Stimulated activated CD4-positive, alpha-beta T cell treated with anti-CD3 and anti-CD28 coated beads, Interleukin-15, amount 100 ng/mL, for 48 hours (primary cell): ENCODE measurements around the gene SPTLC3.
A peak's percentile ranks its signal among the peaks of the same experiment; 100 is the strongest.

Source experiments
- DNase-seq, 2 donors: peaks; one replicate each; pipeline ENCODE4 v3.0.0-alpha.2; 2020; ENCODE audit warnings: low read depth in 2 of 2

The SPTLC3 gene

DNA sequence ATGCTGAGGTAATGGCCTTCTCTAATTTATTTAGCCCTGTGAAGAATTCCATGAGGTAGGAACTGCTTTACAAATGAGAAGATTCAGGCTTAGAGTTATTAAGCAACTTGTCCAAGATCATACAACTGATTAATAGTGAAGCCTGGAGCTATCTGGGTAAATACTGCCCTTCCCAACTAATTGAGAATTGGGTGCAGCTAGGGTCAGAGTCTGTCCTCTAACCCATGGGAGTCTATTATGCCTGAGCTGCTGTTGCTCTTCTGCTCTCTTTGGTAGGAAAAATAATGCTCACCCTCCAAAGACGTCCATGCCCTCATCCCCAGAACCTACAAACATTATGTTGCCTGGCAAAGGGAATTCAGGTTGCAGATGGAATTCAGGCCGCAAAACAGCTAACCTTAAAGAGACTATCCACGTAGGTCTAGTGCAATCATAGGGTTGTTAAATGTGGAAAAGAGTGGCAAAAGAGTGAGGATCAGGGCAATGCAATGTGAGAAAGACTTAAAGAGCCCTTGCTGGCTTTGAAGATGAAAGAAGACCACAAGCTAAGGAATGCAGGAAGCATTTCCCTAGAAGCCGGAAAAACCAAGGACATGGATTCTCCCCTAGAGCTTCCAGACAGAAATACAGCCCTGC, 90.1 kb downstream of the SPTLC3 start:
- no peak for DNase-seq

DNA sequence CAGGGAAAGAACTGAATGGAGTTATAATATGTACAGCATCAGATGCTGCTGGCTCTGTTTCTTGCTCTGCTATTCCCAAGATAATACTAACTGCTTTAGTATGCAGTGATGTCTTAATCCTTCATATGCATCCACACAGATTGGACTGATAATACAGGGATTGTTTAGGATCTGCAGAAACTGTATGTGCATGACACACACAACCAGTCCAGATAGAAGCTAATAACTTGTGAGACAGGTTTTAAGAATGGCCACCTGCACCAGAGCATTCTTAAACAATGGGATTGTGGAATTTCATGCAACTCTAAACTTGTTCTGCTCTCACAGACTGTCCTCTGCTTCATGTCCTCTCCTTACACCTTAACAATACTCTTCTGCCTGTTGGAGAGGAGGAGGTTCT, 90.9 kb downstream of the SPTLC3 start:
- no peak for DNase-seq

DNA sequence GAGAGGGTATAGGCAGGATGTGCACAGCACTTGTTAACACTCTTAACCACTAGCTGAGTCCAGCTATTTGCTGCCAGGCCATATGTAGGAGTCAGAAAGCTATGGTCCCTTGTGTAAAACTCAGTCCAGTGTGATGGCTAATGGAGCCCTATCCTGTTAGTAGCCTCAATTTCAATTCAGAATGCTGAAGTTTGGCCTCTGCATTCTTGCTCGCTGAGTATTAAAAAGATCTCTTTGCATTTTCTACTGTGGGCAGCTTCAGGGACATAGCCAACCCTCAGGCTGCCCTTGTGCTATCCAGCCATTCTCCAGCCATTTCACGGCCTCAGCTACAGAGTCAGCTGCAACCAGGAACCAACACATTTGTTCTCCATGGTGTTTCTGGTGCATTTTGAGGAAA, 92.5 kb downstream of the SPTLC3 start:
- no peak for DNase-seq

DNA sequence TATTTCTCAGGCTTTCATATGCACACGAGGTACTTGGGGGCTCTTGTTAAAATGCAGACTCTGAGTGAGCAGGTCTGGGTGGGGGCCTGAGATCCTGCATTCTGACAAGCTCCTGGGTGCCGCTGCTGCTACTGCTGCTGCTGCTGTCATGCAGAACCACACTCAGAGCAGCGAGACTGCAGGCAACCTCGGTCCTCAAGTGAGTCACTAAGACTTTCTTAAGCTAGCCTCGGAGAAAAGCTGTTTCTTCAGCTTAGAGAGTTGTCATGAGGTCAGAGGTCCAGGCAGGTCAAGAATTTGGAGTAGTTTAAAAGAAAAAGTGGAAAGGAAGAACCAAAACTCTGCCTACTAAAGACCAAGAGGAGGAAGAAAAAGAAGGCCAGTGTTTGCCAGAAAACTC, 92.9 kb downstream of the SPTLC3 start:
- DNase-seq = no peak

DNA sequence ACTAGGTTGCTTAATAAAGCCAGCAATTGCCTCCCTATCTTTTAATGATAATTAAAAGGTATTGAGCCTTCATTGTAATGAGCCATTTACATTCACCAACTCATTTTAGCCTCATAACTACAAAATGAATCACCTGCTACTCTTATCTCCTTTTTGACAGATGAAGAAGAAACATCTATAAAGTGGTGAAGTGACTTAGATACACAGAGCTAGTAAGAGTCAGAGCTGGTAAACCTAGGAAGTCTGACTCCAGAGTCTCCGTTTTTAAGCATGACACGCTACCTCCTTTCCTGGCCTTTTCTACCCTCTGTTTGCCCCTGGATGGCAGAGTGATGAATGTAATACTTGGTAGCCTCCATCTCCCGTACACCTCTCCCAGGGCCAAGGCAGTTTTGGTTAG, 93.5 kb downstream of the SPTLC3 start:
- no peak for DNase-seq

DNA sequence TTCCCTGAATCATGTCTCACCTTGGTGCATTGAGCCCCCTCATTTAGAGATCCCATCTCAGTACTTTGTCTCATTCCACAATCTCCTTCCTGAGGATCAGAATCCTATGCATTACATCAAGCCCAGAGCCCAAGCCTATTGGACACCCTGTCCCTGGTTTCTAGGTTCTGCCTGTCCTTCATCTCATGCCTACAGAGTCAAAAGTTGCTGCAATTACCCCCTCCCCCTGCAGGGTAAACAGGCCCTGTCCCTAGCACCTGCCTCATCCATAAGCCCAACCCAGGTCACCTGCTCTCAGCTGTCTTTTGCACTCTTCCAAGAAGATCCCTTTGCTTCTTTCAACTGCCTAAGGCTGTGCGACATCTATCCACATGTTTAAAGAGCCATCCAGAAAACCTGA, 93.9 kb downstream of the SPTLC3 start:
- no peak for DNase-seq

DNA sequence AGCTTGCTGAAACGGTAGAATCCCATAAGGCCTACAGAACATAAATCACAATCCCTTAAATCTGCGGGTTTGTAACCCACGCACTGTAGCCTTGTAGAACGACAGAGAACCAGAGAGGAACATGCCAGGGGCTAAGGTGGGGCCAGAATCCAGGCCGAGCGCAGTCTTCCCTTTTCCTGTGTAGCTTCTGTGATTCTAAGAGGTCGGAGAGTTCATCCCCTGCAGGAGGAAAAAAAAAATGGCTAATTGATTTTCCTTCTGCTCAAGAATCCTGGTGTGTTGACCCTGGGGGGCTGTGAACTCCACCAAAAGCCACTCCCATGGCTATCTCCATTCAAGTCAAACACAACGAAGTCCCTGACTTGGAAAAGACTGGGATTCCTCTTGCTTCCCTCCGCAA, 96.3 kb downstream of the SPTLC3 start:
- no peak for DNase-seq

DNA sequence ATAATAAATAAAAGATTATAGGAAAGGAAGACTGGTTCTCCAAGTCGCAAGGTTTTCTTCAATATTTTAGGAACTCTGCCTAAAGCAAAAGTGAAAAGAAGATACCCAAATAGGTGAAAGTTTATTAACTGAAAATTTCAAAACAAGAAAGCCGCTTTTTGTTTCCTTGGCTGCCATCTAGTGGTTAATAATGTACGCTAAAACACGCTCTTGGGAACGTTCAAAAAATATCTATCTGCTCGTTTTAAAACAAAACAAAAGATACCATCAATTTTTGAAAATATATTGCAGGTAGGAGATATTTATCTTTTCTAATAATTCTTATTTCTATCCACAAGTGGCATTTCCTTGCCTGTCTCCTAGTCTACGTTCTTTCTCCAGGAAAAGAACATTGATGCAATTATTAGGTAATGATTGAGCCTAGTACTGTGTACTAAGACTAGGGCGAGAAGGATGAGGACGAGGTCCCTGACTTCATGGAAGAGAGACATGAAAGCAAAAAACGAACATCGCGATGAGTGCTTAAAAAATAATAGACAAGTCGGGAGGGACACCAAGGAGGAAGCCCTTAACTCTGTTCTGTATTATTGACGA, 97.2 kb downstream of the SPTLC3 start:
- DNase-seq = no peak

DNA sequence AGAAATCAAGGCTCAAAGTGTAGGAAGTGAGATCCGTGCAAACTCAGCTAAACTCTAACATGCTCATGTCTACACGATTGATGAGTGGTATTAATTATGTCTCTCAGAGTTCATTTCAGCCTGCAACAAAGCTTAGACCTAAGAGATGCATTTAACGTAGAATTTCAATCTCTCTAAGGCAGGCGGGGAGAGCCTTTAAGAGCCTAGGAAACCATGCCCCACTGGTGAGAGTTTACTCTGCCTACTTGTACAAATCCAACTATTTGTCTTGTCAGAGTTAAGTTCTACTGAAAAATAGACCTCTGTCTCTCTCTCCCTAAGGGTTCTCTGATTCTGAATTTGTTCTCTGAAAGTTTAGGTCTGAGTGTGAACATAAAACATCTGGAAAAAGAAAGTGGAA, 100.9 kb downstream of the SPTLC3 start:
- DNase-seq = no peak

DNA sequence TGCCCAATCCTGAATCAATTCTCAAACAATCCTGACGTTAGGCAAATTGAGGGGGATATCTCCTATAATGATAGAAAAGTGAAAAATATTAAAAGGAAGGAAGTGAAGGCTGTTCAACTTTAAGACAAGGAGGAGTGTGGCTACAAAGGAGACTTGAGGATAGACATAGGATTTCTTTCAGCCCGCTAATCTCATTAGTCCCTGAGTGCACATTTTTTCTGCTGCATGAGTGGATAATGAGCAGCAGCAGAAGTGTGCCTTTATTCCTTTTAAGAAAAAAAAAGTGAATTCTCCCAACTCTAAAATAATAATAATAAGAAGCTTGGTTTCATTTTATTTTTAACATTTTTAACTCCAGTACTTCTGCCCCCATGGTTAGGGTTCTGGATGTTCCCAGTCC, 102.0 kb downstream of the SPTLC3 start:
- DNase-seq = no peak

DNA sequence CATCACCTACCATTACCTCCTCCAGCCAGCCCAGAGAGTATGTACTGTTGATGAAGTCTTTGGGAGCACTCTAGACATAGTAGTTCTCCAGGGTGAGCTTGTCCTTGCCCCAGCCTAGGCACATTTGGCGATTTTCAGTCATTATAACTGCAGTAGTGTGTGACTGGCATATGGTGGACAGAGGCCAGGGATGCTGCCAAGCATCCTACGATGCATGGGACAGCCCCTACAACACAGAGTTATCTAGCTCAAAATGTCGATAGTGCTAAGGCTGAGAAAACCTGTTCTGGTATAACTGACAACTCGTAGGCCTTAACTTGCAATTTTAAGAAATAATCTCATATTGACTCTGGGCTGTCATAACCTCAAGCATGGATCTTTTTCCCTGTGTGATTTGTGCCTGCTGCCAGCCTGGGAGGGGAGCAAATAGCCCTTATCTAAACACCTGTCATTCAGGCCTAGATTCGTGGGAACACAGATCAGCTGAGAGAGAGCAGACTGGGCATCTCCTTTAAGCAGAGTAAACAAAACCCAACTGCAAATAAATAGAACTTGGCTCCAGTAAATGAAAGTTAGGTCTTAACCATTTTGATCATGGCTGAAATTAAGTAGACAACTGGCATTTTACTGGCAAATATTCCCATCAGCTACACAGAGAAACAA, 102.6 kb downstream of the SPTLC3 start:
- no peak for DNase-seq

DNA sequence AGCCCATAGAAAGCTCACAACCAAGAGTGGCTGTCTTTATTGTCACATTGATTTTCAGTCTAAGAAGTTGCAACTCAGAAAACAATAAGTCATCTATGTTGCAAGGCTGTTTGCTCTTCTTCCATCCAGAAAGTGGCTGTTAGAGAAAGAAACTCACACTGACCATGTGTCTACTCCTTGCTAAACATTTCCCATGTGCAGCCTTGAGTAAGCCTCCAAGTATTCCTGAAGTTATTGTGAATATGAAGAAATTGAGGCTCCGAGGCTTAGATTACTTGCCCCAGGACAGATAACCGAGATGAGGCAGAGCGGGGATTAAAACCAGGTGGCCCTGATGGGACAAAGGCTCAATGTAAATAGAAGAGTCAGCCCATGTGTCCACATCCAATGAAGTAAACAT, 105.0 kb downstream of the SPTLC3 start:
- no peak for DNase-seq

DNA sequence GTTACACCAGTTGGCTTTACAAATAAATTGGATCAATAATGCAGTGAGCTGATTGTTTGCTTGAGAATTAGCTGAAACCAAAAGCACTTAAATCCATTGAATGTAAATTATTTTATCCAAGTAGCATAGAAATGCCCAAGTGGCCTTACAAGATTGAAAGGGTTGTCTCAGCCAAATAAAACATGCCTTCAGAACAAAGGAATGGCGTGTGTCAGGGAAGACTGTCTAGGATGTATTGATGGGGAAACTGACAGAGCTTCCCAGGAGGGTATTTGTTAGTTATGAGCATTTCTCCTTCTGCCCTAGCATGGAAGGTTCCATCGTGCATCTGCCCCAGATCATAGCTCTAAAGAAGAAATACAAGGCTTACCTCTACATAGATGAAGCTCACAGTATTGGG, 108.4 kb downstream of the SPTLC3 start:
- DNase-seq = no peak

DNA sequence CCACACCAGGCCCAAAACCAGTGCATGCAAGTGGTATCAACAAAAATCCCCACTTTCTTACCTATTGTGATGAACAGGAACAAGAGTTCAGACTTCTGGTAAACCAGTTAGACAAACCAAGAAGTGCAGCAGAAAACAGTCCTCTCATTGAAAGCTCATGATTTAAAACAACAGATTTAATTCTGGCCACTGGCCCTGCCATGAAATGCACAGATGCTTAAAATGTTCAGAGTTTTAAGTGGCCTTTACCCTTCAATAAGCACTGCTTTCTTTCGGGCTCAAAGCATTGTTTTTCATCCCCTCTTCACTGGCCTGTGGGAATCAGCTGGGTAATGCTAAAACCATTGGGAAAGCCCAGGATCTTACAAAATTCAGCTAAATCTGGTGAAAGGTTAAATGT, 109.9 kb downstream of the SPTLC3 start:
- no peak for DNase-seq

DNA sequence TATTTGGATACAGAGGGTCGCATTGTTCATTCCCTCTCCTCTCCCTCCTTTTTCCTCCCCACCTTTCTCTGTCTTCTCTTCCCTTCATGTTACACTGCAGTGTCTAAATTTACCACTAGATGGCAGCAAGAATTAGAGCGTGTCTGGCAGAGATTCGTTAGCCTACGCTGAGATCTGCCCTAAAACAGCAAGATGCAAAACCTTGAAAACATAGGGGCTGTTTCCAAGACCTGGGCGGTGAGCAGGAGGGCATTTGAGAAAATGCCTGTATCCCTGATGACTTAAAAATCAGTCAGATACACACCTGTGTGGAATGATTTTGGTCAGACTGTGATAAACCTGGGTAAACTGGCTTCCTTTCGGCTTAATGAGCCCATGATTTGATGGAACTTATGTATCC, 110.8 kb downstream of the SPTLC3 start:
- DNase-seq = peak in 1 of 2 donors; percentile 8

DNA sequence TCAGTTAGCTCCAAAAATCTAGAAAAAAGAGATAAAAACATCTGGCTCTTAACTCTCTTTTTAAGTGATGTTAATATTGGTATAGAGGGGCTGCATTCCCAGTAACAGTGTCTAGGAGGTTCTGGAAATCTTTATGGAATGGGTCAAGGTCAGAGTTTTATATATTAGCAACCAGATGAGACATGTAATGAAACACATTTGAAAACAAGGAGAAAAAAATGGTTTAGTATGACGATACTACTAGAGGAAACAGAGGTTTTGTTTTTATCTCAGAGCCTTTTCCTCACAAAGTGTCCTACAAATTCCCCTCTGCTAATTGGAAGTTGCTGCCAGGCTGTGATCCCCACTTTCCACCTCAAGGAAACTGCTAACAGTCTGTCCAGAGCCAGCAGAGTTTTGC, 111.7 kb downstream of the SPTLC3 start:
- no peak for DNase-seq

DNA sequence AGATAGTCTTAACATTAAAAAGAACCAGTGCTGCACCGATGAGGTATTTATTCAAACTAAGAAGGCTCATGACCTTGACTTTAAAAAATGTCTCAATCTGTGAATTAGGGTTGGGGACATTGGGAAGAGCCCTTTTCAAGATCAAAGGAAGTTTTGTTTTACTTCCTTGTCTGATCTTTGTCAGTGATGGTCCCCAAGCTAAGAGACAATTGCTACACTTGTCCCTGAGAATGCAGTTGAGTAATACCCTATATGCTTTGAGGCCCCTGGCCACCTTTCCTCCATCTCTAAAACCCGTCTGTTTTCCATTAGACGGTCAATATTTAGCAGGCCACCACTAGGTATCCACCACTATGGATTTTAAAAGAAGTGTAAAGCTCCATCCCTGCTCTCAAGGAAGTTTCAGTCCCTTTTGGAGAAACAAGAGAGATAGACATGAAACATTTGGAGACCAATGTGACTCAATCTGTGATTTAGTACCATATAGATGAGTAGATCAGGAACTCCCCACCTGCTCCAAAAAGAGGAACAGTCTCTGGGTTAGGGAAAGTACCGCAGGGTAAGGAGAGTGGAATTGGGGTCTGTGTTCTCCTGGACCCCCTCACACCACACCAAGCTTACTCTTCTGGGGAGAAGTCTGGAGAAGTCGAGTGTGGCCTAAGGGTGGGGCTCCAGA, 113.2 kb downstream of the SPTLC3 start:
- no peak for DNase-seq

DNA sequence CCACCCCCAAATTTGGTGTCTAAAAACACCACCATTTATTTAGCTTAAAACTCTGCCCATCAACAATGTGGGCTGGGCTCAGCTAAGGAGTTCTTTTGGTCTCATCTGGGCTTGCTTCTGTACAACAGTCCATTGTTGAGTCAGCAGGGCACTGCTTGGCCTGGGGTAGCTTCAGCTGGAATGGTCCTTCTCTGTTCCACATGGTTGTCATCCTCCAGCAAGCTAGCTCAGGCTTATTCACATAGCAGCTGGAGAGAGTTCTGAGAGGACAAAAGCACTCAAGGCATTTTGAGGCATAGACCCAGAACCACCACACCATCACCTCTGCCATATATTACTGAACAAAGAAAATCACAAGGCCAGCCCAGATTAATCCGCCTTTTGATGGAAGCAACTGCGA, 116.7 kb downstream of the SPTLC3 start:
- no peak for DNase-seq

DNA sequence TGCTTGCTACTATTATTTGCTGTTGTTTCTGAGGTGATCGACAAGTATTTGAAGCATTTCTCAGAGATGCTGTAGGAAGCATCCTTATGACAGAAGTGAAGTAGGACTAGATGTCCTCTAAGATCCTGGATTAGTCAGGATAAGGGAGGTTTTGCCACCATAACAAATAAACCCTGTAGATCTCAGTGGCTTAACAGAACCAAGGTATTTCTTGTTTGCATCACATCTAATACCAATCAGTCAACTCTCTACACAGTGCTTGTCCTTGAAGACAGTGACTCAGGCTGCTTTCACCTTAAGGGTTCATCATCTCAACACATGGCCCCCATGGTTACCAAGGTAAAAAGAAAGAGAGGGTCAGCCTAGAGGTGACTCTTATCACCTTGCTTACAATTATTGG, 119.4 kb downstream of the SPTLC3 start:
- no peak for DNase-seq

DNA sequence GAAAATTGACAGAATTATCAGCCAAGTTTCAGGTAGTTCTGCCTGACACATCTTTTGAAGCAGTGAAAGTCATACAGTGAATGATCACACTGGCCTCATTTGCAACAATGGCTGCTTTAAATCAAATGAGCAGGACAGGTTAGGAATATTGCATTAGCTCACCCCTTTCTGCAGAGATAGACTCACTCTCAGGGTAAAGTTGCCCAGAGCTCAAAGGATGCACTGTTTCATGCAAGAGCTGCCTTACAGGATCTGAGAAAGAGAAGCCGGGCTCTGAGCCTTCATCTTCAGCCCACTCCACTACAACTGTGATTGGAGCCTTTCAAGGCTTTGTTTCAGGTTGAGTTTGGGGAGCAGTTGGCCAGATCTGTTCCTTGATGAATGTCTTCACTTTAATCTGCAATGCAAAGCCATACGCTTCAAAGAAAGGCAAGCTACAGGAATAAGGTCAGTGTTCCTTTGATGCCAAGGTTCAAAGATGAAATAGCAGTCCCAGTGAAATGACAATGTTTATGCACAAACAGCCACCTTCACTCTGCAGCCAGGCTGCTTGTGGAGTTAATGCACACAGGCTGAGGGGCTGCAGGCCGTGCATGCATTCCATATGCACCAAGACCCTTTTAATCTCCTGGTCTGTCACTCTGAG, 121.4 kb downstream of the SPTLC3 start:
- DNase-seq = no peak

DNA sequence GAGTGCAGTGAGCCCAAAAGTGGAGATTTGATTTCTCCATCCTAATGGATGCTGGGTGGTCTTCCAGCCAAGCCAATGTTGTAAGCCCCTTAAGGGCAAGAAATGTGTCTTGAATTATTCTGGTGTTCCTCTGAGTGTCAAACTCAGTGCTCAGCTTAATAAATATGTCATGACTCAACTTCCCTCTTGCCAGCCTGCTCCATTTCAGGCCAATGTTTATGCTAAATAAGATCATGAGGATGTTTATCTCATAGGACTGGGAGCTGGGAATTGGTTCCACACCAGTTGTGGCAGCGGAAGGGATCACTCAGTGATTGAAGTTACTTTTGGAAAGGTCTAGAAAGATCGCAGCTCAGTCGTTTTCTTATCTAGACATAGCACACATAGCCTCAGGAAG, 121.9 kb downstream of the SPTLC3 start:
- DNase-seq = no peak

DNA sequence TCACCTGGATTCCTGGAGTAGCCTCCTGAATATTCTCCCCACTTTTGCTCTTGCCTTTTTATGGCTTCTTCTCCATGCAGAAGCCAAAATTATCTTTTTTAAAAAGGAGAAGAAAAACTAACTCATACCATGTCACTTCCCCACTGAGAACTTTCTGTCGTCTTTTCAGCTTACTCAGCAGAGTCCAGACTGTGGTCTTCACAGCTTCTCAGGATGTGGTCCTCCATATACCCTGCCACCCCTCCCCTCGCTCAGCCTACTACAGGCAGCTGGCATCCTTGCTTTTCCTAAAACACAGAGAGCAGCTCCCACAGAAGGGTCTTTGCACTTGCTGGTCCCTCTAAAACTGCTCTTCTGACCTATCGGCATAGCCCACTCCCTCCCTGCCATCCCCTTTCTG, 122.9 kb downstream of the SPTLC3 start:
- DNase-seq = no peak
